Nephron progenitor cell (in vitro differentiated cells): ENCODE data around the gene AGAP1.
"Not testable (repeated sequence)": the region's sequence is repeated elsewhere in the genome, so short reads cannot be mapped to it uniquely, and the experiment has no call there.

Experiments
- DNase-seq: peaks from one replicate; pipeline ENCODE4 v3.0.0; 2021
- H3K27ac Mint-ChIP-seq: 2 replicates; pipeline ENCODE4 v1.8.0; 2021; ENCODE audit warnings: mild to moderate bottlenecking, moderate library complexity, mixed read lengths
- H3K27me3 Mint-ChIP-seq: 2 replicates; pipeline ENCODE4 v1.8.0; 2021; ENCODE audit warnings: mild to moderate bottlenecking, low read depth, mixed read lengths; ENCODE audit not compliant: poor library complexity
- H3K36me3 Mint-ChIP-seq: 2 replicates; pipeline ENCODE4 v1.8.0; 2021; ENCODE audit warnings: low read depth, mixed read lengths
- H3K4me1 Mint-ChIP-seq: 2 replicates; pipeline ENCODE4 v1.8.0; 2021; ENCODE audit warnings: mixed read lengths
- H3K4me3 Mint-ChIP-seq: 2 replicates; pipeline ENCODE4 v1.8.0; 2021; ENCODE audit warnings: mild to moderate bottlenecking, moderate library complexity, mixed read lengths
- H3K9me3 Mint-ChIP-seq: 2 replicates; pipeline ENCODE4 v1.8.0; 2021; ENCODE audit warnings: mild to moderate bottlenecking, moderate library complexity, mixed read lengths
- CTCF ChIP-seq: fragments of 200-600 bp; sonication (generic); IDR thresholded peaks from 2 replicates; pipeline ENCODE4 v1.5.0; 2021; ENCODE audit warnings: antibody characterized with exemption

AGAP1 gene

DNA sequence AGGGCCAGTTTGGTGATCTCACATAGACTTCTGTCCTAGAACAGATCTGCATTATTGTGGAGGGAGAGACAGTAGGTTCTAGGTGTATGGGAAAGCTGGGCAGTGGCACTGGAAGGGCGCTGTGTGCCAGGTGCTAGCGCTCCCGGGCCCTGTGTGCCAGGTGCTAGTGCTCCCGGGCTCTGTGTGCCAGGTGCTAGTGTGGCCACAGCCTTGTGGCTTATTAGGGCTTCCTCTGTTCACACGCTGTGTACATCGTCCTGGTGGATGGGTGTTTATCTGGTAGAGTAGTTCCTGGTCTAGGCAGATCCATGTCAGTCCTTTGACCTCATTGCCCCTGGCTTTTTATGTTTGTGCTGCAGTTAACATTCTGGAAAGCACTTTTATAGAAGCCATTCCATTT is 263.4 kb downstream of the AGAP1 start:
- no peak for TF ChIP-seq CTCF
- peaks cover 43% of the 10 kb centered on the region for H3K4me1 Mint-ChIP-seq
- H3K36me3 Mint-ChIP-seq, result peaks cover 3% of the 10 kb centered on the region
- no peak overlapping the region for H3K27ac Mint-ChIP-seq
- no peaks in the 10 kb centered on the region for H3K27me3 Mint-ChIP-seq
- H3K4me3 Mint-ChIP-seq, result no peak overlapping the region
- DNase-seq, result no peak
- no peaks in the 10 kb centered on the region for H3K9me3 Mint-ChIP-seq

GRCh38 chr2:235757640-235758039 is 263.8 kb downstream of the AGAP1 start:
- Mint-ChIP-seq H3K4me3 (no peak overlapping the region), H3K27me3 (no peaks in the 10 kb centered on the region), H3K27ac (no peak overlapping the region), H3K9me3 (no peaks in the 10 kb centered on the region), H3K4me1 (peaks cover 43% of the 10 kb centered on the region), H3K36me3 (peaks cover 7% of the 10 kb centered on the region)
- DNase-seq, result no peak
- TF ChIP-seq CTCF, result no peak

- Mint-ChIP-seq H3K4me3 (no peak overlapping the region), H3K27me3 (no peaks in the 10 kb centered on the region), H3K9me3 (no peaks in the 10 kb centered on the region), H3K4me1 (peaks cover 10% of the 10 kb centered on the region), H3K27ac (no peak overlapping the region), H3K36me3 (peaks cover 20% of the 10 kb centered on the region)
- no peak for DNase-seq
- TF ChIP-seq CTCF, result no peak
Measured at GRCh38 chr2:235762832-235763598, 269.2 kb downstream of the AGAP1 start.

- Mint-ChIP-seq H3K27me3 (no peaks in the 10 kb centered on the region), H3K4me3 (no peak overlapping the region), H3K36me3 (peaks cover 20% of the 10 kb centered on the region), H3K27ac (no peak overlapping the region), H3K4me1 (peaks cover 10% of the 10 kb centered on the region), H3K9me3 (no peaks in the 10 kb centered on the region)
- DNase-seq, result no peak
- TF ChIP-seq CTCF, result no peak
Measured at GRCh38 chr2:235763816-235764215, 270.0 kb downstream of the AGAP1 start.

- H3K27me3 Mint-ChIP-seq, H3K9me3 Mint-ChIP-seq, DNase-seq, H3K4me3 Mint-ChIP-seq, H3K4me1 Mint-ChIP-seq, H3K27ac Mint-ChIP-seq: not testable (repeated sequence)
- peaks cover 23% of the 10 kb centered on the region for H3K36me3 Mint-ChIP-seq
Measured at GRCh38 chr2:235764478-235764877, 270.6 kb downstream of the AGAP1 start.

DNA sequence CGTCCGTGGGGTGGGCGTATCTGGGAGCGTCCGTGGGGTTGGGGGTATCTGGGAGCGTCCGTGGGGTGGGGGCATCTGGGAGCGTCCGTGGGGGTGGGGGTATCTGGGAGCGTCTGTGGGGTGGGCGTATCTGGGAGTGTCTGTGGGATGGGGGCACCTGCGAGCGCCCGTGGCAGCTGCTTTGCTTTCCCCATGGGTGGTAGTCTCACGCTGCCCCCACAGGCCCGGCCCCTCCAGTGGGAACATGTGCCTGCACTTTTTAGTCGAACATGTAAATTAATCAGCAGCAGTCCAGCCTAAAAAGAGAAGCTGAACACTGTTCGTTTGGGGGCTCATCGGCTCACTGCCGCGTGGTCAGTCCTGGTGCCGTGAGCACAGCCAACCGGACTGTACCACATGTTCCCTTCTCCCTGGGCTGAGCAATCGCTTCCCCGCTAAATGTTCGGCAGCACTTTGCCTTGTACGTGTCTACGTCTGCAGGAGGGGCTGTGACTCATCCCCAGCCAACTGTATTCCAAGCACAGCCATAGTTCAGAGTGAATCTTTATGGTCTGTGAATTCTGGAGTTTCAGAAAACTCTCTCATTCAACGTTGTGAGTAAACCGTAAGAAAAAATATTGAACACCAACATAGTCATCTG is 271.5 kb downstream of the AGAP1 start:
- Mint-ChIP-seq H3K9me3 (no peaks in the 10 kb centered on the region), H3K36me3 (peaks cover 23% of the 10 kb centered on the region), H3K4me3 (no peak overlapping the region), H3K27ac (peak overlapping the region; percentile 85), H3K27me3 (no peaks in the 10 kb centered on the region), H3K4me1 (peaks cover 10% of the 10 kb centered on the region)
- DNase-seq, result no peak
- TF ChIP-seq CTCF, result no peak
